Endothelial cell of umbilical vein (primary cell): ENCODE data around the gene NLE1.

Experiments used
- CTCF ChIP-seq, 2 donors: IDR thresholded peaks; 1 replicate in 1 of 2; 2 replicates in 1 of 2; pipeline ENCODE4 v1.5.1; 2011; ENCODE audit warnings: low read length in 2 of 2, mild to moderate bottlenecking in 2 of 2, moderate library complexity in 2 of 2, control low read depth in 1 of 2, inconsistent platforms in 1 of 2, low read depth in 1 of 2; ENCODE audit not compliant: insufficient read depth in 1 of 2; ENCODE audit errors: extremely low read depth in 1 of 2
- POLR2A ChIP-seq: IDR thresholded peaks from 2 replicates; pipeline ENCODE4 v1.6.1; 2012; ENCODE audit warnings: low read depth, mild to moderate bottlenecking, control low read depth, low read length

DNA sequence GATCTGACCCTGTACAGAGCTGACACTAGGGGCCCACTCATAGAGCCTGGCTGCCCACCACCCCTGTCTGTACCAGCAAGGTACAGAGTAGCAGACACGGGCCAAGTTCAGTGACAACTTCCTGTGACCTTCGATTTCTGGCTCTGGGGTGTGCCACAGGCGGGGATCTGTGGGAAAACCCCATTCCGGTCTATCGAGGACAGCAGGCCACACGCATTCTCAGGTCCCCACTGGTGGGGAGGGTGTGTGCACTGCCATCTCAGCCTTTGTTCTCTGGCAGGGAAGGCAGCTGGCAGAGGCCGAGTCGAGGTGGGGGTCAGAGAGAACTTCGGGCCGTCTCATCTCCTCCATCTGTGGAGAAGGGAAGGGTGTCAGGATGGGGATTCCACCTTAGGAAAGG is 10.0 kb downstream of the NLE1 start:
- TF ChIP-seq CTCF (IDR thresholded peaks at IDR 0.05; ENCODE audit: extremely low read depth in 1 of 2, insufficient read depth in 1 of 2, low read depth in 1 of 2, low read length in 2 of 2): no peak
- TF ChIP-seq POLR2A: no peak
